ENCODE measurements around the gene ALG14. TPM values are rescaled to one million over a fixed set of nuclear protein-coding genes. Genes with fewer than 3 reads are reported as not detected.
A peak's percentile ranks its signal among the peaks of the same experiment; 100 is the strongest.

ALG14 gene
- total RNA-seq, 1 donor from 2014 or later = 4.6 TPM

DNA sequence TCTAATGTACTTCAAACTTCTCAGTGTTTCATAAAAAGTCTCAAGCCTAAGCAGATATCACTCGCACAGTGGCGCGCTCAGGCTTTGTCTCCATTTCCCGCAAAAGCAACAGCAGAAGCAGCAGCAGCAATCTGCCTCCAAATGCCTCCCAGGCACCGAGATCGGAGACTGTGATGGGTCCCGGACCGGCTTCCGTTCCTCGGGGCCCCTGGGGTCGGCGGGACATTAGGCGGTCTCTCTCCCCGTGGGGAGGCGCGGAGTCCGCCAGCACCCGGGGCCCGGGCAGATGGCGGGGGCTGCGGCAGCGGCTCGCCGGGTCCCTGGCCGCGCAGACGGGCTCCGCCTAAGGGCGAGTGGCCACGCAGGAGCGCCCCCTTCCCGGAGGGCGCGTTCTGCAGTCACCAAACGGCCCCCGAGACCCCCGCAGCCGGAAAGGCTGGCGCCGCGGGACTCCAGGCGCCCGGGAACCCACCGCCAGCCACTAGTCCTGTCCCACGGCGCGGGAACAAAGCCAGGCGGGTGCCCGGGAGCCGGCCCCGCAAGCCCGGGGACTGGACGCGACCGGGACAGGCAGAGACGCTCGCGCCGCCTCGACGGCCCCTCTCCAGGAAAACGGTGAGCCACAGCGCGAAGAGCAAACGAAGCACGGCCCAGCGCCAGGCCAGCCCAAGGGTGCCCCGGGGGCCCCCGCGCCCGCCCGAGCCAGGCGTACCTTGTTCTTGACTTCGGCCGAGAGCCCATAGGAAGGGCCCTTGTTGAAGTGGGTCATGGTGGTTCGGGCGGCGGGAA lies 146.4 kb downstream of the ALG14 start:
- peak; percentile 45 for ATAC-seq

DNA sequence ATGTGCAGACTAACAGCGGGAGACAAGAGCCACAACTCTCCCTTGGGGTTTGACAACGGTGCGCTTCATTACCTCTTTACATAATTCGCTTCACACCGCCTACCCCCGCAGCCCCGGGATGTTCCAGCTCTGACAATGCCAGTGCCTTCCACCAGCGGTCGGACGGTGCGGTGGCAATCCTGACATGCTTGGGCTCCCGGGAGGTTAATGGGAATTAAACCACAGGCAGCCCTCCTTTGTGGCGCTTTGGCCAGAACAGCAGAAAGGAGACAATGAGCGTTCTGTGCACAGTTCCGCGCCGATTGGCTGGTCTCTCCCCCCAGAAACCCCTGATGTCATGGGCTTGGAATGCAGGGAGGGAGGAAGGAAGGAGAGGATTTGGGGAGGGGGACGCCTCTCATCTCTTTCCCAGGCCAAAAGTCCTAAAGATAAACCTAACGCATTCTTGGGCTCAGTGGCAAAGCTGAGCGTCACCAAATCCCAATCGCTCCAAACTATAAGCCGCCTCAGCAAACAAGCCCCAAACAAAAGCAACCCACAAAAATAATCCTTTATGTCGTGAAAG lies 147.1 kb downstream of the ALG14 start:
- ATAC-seq = peak; percentile 29

DNA sequence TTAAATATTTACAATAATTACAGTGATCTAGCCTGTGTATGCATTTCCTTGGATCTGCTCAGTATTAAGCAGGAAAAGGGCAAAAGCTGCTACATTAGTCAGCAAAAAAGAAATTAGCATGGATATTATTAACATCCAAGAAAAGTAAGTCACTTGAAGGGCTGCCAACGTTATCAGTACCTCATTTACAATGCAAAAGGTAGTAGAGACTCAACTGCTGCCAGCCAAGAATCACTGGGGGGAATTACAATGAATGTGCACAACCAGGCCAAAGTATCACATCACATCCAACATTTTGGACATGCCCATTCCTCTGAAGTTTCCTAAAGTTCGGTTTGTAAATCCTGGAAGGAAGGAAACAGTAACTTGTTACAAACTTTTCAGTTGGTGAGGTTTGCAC lies 147.7 kb downstream of the ALG14 start:
- ATAC-seq = no peak

Other genes with a start within 250 kb of the ALG14 start
- gene CNN3, start 145.8 kb downstream of the ALG14 start, total RNA-seq = 136 TPM
- 0.32 TPM for gene TLCD4, start 44.4 kb upstream of the ALG14 start, total RNA-seq
- 4.5 TPM for gene RWDD3, start 161.3 kb upstream of the ALG14 start, total RNA-seq

Measured in esophagus mucosa (tissue), 1 donor.